ENCODE results near the gene NACAD. TPM values are rescaled to one million over a fixed set of nuclear protein-coding genes. Genes with fewer than 3 reads are reported as not detected.

NACAD gene
- polyA plus RNA-seq, 3 donors = 0.95 to 3.3 (median 2.0) TPM

GRCh38 chr7:45099891-45100760 is 11.4 kb upstream of the NACAD start:
- 92 to 94% (median 94%) methylated on average over 16 of the region's 16 CpGs for WGBS, 3 donors
- no peak overlapping the region for H3K27ac ChIP-seq (ENCODE audit: low read depth, low read length)

DNA sequence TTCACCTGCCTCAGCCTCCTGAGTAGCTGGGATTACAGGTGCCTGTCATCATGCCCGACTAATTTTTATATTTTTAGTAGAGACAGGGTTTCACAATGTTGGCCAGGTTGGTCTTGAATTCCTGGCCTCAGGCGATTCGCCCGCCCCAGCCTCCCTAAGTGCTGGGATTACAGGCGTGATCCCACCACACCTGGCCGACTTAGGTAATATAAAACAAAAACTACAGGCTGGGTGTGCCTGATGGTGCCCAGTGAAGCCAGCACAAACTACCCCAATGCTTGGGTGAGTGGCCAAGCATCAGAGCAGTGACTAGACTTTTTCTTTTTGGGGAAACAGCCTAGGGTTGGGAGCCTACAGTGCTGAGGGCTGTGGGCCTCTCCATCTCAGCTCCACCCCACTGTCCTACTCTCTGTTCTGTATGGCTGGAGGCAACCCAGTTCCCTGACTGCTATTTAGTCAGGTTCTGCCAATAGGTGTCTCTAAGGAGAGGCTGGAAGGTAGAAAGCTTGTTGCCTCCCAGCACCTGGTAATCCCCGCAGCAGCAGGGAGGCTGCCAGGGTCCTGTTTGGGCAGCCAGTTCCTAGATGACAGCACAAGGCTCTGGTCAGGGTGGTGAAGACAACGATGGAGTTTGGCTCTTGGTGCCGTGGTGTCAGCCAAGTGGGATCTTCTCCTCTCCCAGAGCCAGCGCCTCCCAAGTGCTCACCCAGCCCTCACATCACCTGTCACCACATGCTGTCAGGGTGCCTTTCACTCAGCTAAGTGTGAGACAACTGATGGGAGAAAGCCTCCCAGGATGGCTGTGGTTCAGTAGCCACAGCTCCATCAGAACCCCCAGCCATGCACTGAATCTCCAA is 10.4 kb upstream of the NACAD start:
- H3K27ac ChIP-seq (ENCODE audit: low read depth, low read length) = no peak overlapping the region
- 84 to 88% (median 88%) methylated on average over 10 of the region's 10 CpGs for WGBS, 3 donors

- WGBS, 3 donors = 63 to 74% (median 74%) methylated on average over 3 of the region's 3 CpGs
- H3K27ac ChIP-seq (ENCODE audit: low read depth, low read length) = no peak overlapping the region
Measured at GRCh38 chr7:45092931-45093235, 4.1 kb upstream of the NACAD start.

- WGBS, 3 donors = 58 to 69% (median 60%) methylated on average over 7 of the region's 7 CpGs
- H3K27ac ChIP-seq (ENCODE audit: low read depth, low read length) = no peak overlapping the region
Measured at GRCh38 chr7:45092100-45092930, 3.5 kb upstream of the NACAD start.

DNA sequence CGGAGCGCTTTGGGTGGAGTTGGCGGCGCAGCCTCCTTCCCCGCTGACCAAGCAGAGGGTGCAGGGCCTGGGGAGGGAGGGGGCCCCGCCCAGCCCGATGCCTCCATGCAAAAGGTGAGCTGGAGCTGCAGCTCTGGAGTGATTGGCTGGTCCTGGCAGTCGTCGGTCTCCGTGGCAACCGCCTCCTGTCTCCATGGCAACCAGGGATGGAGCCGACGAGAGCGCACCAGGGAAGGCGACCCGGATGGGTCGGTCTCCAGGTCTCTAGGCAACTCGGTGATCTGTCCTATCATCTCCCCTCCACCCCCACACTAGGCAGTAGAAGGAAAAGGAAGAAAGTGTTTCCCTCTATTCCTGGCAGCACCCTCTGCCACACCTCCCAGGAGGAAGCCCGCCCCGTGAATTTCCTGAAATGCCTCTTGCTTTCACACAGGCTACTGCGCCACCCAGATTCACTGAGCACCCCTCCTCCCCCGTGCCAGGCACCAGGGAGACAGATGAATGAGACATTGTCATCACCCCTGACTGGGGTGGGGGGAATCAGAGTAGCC is 647 bp upstream of the NACAD start:
- H3K27ac ChIP-seq (ENCODE audit: low read depth, low read length) = no peak overlapping the region
- 2 to 6% (median 4%) methylated on average over 22 of the region's 22 CpGs for WGBS, 3 donors

DNA sequence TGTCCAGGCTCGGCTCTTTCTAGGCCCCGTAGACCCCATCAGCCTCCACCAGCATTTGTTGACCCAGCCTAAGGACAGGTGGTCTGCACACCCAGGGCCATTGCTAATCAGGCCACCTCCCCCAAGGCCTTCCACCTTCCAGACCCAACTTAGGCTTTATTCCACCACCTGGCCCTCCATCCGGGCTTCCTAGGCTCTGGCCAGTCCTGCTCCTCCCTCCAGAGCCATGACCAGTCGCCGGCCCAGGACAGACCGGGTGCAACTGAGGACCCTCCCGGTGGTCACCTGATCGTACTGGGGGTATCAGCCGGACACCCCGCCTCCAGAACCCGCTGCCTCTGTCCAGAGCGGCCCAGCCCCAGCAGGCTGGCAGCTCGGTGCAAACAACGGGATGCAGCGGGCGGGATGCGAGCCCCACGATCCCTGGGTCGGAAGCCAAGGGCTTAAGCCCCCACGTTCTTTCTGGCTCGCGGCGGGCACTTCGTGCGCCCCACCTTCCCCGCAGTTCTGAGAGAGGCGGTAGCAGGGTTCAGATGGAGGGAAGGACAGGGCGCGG is 545 bp downstream of the NACAD start:
- 43 to 59% (median 47%) methylated on average over 26 to 29 of the region's 29 CpGs for WGBS, 3 donors
- no peak overlapping the region for H3K27ac ChIP-seq (ENCODE audit: low read depth, low read length)

- WGBS, 3 donors = 85 to 98% (median 95%) methylated on average over 6 of the region's 6 CpGs
- H3K27ac ChIP-seq (ENCODE audit: low read depth, low read length) = no peak overlapping the region
Measured at GRCh38 chr7:45087301-45088145, 1.2 kb downstream of the NACAD start.

DNA sequence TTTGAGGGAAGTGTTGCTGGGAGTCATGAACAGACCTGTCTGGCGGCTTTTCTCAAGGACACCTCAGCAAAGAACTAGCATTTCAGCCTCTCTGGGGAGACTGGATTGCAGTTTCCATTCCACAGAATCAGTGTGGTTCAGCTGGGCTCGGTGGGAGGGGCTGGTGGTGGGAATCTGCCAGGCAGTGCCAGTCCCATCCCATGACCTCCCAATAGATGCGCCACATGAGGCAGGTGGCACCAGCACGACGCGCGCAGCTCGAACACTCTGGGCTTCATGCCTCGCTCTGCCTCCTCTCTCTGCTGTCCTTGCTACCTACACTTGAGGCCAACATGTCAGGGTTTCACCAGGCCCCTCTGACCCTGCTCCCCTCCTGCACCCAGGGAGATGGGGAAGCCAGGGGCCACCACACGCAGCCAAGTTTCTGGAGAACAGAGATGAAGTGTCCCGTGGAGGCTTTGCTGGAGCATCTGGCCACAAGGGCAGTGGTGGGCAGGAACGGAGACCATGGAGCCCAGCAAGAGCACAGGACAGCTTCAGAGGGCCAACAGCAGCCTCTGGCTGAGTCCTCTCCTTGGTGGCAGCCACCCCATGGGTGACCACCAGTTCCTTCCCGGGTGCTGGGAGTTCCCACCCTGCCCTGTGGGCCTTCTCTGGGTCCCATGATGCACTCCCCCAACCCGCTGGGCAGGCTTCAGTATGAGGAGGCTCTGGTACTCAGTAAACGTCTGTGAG is 2.3 kb downstream of the NACAD start:
- H3K27ac ChIP-seq (ENCODE audit: low read depth, low read length) = no peak overlapping the region
- 65 to 93% (median 88%) methylated on average over 15 of the region's 15 CpGs for WGBS, 3 donors

- no peak overlapping the region for H3K27ac ChIP-seq (ENCODE audit: low read depth, low read length)
- WGBS, 3 donors = 79 to 91% (median 86%) methylated on average over 18 to 23 of the region's 23 CpGs
Measured at GRCh38 chr7:45085619-45086200, 3.1 kb downstream of the NACAD start.

- no peak overlapping the region for H3K27ac ChIP-seq (ENCODE audit: low read depth, low read length)
- WGBS, 3 donors = 79 to 84% (median 83%) methylated on average over 24 of the region's 24 CpGs
Measured at GRCh38 chr7:45084901-45085618, 3.7 kb downstream of the NACAD start.

DNA sequence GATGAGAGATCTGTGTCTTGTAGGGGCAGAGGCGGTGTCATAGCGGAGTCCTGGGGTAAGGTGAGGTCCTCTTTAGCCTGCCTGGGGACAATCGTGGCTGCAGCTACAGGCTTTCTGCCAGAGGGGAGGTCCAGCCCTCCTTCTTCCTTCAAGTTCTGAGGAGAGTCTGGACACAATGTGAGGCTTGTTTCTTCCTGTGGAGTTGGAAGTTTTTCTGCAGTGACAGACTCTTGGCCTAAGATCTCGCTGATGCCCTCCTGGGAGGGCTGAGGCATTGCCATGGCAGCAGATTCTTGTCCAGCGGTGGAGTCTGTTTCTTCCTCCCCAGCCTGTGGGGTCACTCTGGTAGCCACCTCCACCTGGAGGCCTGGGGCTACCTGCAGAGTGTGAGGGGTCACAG is 4.4 kb downstream of the NACAD start:
- WGBS, 3 donors = 60 to 80% (median 69%) methylated on average over 5 of the region's 5 CpGs
- H3K27ac ChIP-seq (ENCODE audit: low read depth, low read length) = no peak overlapping the region

DNA sequence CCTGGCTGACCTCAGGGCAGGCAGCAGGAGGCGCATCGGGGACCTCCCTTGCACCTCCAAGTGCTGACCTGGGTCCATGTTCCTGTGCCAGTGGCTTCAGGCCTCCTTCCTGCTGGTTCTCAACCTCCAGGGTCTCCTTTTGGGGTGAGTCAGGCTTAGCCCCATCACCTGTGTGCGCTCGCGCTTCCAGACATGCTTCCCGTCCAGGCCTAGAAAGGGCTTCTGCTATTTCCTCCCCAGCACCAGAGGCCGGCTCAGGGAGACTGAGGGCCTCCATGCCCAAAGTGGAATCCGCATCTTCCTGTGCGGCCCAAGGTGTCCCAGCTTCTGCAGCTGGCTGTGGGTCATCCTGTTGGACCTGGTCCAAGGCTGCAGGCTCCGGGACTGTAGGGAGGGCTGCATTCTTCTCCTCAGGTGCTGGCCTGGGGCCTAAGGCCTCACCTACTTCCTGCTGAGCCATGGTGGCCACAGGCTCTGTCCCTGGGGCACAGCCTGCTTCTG is 5.9 kb downstream of the NACAD start:
- H3K27ac ChIP-seq (ENCODE audit: low read depth, low read length) = no peak overlapping the region
- 69 to 78% (median 77%) methylated on average over 10 of the region's 10 CpGs for WGBS, 3 donors

DNA sequence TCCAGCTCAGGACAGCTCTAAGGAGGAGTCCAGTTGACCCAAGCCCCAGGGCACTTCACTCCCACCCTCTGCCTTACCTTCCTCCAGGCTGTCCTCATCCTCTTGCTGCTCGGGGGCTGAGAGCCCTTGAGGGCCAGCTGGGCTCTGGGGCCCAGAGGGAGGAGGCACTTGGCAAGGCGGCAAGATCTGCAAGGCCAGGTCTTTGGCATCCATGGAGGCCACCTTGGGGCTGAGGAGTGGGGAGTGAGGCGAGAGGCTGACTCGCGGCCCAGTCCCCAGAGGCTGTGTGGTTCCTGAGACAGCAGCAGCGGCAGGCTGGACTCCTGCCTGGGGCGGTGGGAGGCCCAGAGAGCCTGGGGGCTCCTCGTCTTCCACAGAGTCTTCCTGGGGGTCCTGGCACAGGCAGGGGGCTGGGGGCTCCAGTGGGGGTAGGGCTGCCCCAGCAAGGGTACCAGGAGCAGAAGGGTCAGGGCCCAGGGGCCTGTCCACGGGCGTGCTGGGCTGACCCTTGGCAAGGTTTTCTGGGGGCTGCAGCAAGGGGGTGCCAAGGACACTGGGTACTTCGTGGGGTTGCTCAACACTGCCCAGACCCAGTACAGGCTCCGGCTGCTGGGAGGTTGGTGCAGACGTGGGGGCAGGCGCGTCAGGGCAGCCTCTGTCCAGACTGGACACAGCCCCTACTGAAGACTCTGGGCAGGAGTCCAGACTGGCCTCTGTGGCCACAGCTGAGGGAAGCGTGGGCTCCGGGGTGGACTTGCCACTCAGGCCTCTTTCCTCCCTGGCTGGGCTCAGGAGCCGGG is 6.5 kb downstream of the NACAD start:
- no peak overlapping the region for H3K27ac ChIP-seq (ENCODE audit: low read depth, low read length)
- 68 to 77% (median 69%) methylated on average over 16 to 18 of the region's 18 CpGs for WGBS, 3 donors

DNA sequence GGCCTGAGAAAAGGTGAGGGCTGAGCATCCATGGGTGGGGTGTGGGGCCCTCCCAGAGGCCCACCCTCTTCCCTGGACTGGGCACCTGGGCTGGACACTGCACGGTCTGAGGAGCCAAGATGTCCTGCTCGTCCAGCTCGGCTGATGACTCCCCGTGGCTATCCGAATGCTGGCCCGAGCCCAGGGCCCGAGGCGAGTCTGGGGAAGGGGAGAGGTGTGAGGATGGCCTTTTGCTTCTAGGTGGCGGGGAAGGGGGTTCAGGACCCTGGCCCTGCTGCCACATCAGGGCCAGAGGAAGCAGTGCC is 7.1 kb downstream of the NACAD start:
- 86 to 95% (median 94%) methylated on average over 9 of the region's 9 CpGs for WGBS, 3 donors

More for the DNA sequence above, 7.1 kb downstream of the NACAD start:
- no peak overlapping the region for H3K27ac ChIP-seq (ENCODE audit: low read depth, low read length)

Data from adipose tissue (tissue), 3 donors.